GM18505 (cell line): ENCODE results near the gene CAMSAP1.
"Not testable (repeated sequence)": the region's sequence is repeated elsewhere in the genome, so short reads cannot be mapped to it uniquely, and the experiment has no call there.

Source experiments
- ATAC-seq: cut with Tn5 transposase; IDR thresholded peaks from one replicate; pipeline ENCODE4 v1.9.1; 2021; ENCODE audit not compliant: unreplicated experiment
- POLR2A ChIP-seq: IDR thresholded peaks from 4 replicates; pipeline ENCODE4 v1.6.1; 2011; ENCODE audit warnings: borderline replicate concordance; ENCODE audit not compliant: insufficient read depth, insufficient read length; ENCODE audit errors: extremely low read depth

The CAMSAP1 gene

DNA sequence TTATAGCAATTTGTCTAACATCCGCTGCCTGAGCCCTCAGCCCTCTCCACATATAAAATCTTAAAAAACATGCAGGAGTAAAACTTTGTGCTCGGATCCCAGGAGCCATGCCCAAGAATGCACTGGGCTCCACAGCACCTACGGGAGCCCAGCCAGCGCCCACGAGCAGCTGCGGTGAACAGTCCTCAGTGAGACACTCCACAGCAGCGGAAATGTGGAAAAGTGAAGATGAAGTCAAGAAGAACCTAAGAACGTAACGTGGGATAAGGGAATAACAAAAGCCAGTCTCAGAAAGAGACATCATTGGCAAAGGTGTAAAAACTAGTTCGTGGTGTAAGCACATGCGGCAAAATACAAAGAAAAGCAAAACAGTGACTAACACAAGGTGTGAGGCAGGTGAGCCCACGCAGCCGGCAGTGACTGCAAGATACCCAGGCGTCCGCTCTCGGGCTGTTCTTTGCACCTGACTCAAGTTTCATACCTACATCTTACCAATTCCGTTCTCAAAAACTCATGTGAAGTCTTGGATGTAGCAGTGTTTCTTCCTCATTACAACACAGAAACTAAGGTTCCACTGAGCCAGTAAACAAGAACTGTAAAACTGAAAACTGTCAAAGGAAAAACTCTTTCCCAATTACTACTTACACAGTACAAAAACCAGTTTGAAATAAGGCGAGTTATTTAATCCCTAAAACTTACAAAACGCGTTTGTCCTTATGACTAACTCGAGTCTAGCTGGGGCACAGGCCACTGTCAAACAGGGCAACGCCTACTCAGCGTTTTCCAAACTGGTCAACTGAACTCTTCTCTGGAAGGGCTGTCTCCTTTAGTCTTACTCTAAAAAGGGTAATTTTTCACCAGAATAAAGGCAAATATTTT, 1.7 kb downstream of the CAMSAP1 start:
- no peak for ATAC-seq
- TF ChIP-seq POLR2A, result no peak

DNA sequence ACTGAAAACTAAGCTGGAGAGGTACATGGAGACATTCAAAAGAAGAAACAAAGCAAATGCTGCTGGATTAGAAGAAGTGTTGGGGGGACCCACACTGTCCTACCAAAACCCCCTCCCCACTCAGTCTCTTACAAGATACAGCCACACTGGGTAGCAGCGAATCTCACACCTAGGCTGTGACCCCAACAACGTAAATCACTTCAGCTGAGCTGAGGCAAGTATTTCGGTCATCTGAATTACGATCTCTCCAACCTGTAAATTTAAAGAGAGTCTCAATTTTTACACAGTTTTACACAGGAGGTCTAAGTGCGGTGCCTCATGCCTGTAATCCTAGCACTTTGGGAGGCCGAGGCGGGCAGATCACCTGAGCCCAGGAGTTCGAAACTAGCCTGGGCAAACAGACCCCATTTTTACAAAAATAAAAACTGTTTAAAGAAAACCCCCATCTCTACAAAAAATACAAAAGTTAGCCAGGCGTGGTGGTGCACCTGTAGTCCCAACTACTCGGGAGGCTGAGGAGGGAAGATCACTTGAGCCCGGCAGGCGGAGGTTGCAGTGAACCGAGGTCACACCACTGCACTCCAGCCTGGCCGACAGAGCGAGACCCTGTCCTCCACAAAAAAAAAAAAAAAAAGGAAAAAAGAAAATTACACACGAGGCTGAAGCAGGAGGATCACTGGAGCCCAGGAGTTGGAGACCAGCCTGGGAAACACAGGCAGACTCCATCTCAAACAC, 3.4 kb downstream of the CAMSAP1 start:
- TF ChIP-seq POLR2A, result no peak
- ATAC-seq, result no peak

DNA sequence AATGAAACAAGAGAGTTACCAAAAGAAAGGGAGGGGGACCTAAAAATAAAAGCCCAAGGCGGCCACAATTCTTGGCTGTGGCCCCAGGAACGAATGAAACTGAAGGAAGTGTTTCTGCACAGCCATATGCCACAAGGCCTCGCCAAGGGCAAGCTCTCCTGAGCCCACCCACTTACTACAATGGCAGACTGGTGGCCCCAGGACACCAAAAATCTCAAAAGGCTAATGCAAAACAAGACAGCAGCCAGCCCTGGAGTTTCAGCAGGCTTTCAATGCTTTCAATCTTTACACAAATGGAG, 4.0 kb downstream of the CAMSAP1 start:
- no peak for TF ChIP-seq POLR2A
- no peak for ATAC-seq

DNA sequence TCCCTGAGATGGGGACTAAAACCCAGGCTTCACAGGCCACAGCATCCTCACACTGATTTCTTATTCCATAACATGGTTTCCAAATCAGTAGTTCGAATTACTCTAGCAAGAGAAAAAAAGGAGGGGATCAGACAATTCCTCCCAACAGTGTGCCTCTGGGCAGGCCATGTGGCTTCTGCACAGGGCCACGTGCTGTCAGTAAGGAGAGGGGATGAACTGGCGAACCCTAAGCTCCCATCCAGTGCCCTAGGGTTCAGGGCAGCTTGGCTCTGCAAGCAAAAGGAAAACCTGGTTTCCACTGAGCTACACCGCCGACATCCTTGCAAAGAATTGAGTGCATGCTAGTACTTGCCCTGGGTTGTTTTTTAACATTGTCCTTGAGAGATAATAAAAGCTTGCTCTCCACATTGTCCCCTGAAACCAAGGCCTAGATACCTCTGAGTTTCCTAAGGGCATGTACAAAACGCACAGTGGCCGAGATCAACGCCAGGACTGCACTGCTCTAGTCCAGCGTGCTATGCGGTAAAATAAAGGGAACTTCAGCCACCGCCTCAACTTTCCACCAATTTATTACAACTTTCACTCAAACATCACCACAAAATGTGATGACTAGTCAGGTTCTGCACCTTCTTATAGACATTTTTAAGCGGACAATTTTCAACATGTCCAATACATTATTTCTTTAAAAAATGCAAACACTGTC, 4.5 kb downstream of the CAMSAP1 start:
- TF ChIP-seq POLR2A, result no peak
- ATAC-seq, result no peak

DNA sequence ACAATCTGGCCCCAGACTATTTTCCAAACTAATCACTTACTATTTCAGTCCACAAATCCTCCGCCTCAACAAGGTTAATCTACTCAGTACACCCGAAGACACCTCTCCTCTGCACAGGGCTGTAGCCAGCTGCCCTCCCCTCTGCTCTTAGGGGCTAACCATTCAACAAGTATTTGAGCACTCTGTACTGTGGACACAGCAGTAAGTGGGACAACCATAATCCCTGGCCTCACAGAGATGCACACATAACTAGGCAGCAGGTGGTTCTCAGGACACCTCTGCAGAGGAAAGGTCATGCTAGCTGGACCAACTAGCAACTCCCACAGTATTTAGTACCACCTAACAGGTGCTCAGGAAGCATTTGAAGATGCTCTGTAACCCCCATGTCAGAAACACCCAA, 5.5 kb downstream of the CAMSAP1 start:
- TF ChIP-seq POLR2A, result no peak
- no peak for ATAC-seq

DNA sequence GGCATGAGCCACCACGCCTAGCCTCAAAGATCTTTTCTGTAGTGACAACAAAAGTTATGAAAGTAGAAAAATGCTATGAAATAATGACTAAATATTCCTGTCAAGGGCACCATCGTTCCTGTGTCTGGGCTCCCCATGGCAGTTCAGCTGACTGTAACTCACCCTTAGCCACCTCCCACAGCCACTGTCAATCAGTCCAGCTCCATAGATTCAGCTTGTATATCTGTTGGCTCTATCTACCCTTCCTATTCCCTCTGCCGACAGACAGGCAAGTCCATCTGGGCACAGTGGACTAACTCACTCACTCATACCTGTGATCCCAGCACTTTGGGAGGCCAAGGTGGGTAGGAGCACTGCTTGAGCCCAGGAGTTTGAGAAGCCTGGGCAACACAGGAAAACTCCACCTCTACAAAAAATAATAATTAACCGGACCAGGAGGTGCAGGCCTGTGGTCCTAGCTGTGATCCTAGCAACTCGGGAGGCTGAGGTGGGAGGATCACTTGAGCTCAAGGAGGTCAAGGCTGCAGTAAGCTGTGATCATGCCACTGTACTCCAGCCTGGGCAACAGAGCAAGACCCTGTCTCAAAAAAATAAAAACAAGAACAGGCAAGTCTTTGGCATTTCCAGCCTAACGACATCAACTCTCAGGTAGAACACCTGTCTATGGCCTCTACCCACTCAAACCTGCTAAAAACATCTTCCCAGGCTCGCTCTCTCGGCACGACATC, 6.2 kb downstream of the CAMSAP1 start:
- no peak for ATAC-seq
- no peak for TF ChIP-seq POLR2A

DNA sequence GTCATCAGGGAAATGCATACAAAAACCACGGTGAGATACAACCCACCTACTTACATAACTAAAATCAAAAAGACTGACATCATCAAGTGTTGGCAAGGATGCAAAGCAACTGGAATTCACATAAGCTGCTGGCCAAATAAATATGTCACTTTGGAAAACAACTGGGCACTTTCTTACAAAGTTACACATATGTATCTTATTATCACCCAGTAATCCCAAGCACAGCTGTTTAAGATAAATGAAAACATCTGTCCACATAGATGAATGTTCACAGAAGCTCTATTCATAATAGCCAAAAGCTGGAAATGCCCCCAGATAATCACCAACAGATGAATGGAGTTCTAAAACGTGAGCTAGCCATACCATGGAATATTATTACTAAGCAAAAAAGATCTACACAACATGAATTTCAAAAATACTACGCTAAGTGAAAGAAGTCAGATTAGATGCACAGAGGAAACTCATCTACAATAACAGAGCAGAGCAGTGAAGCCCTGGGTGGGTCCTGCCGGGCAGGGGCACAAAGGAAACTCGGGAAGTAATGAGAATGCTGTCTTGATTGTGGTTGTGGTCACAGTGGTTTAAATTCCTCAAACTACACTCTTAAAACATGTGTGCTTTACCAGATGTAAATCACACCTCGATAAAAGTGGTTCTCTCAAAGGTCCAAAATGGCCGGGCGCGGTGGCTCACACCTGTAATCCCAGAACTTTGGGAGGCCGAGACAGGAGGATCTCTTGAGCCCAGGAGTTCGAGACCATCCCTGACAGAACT, 8.5 kb downstream of the CAMSAP1 start:
- ATAC-seq, result no peak
- no peak for TF ChIP-seq POLR2A

DNA sequence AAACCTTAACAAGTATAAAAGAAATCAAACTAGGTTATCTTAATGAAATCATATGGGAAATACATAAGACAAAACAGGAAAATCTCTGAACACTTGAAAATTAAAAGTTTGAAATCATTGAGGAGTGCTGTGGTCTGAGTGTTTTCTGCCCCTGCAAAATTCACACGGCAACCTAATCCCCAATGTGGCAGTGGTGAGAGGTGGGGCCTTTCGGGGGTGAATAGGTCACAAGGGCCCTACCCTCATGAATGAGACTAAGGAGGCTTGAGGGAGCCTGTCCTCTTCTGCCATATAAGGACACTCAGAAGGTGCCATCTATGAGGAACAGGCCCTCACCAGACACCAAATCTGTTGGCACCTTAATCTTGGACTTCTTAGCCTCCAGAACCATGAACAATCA, 10.7 kb downstream of the CAMSAP1 start:
- ATAC-seq, result no peak
- TF ChIP-seq POLR2A, result no peak

DNA sequence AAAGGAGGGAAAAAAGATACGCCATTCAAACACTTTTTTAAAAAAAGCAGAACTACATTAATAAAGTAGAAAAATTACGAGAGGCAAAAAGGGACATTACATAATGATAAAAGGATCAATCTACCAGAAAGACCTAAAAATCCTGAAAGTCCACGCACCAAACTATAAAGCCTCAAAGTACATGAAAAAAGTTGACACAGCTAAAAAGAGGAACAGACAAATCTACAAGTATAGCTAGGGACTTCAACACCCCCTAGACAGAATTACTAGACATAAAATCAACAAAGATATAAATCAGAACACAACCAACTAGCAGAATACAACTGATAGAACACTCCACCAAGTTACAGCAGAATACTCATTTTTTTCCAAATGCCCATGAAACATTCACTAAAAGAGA, 11.1 kb downstream of the CAMSAP1 start:
- TF ChIP-seq POLR2A, result no peak
- no peak for ATAC-seq

DNA sequence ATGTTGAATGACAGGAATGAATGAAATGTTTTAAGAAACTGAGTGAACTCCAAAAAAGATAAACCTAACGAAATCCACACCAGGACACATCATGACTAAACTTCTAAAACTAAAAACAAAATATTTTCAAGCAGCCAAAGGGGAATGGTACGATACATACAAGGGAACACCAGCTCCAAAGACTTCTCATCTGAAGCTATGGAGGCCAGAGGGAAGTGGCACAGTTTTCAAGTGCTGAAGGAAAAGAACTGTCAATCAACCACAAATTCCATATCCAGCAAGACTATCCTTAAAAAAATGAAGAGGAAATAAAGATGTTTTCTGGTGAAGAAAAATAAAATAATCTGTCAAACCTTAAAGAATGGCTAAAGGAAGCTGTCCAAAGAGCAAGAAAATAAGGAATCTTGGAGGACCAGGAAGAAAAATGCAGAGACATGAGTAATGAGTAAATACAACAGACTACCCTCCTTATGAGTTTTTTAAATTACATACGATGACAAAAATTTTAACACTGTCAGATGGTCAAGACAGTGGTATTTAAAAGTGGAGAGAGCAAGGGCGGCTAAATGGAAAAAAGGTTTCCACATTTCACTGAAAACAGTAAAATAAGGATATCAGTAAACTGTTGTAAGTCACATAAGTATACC, 12.0 kb downstream of the CAMSAP1 start:
- no peak for TF ChIP-seq POLR2A
- no peak for ATAC-seq

DNA sequence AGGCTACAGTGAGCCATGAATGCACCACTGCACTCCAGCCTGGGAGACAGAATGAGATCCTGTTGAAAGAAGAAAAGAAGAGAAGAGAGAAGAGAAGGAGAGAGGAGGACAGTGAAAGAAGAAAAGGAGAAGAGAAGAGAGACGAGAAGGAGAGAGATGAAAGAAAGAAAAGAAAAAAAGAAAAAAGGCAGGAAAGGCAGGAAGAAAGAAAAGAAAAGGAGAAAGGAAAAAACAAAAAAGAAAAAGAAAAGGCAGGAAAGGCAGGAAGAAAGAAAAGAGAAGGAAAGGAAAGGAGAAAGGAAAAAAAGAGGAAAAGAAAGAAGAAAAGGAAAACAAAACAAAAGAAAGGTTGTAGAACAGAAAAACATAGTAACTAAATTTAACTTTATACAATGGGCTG, 14.2 kb downstream of the CAMSAP1 start:
- ATAC-seq, result no peak
- no peak for TF ChIP-seq POLR2A

DNA sequence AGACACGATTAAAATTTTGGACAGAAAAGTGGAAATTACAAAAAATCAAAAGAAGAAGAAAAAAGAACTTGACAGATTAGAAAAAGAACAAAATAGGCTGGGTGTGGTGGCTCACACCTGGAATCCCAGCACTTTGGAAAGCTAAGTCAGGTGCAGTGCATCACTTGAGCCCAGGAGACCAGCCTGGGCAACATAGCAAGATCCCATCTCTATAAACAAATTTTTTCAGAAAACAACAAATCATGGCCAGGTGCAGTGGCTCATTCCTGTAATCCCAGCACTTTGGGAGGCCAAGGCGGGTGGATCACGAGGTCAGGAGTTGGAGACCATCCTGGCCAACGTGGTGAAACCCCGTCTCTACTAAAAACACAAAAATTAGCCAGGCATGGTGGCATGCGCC, 15.0 kb downstream of the CAMSAP1 start:
- not testable (repeated sequence) for ATAC-seq
